ENCODE results near the gene ITPA. TPM values are rescaled to one million over a fixed set of nuclear protein-coding genes. Genes with fewer than 3 reads are reported as not detected.

Gene ITPA
- total and polyA plus RNA-seq, 2 of the 13 experiments (the other 11 are each of a cell fraction or from before 2014, with no cell fraction given) = 60.1 to 103 TPM

- TF ChIP-seq TIGD3 (CRISPR knock-in tag; IDR thresholded peaks at IDR 0.05; ENCODE audit: borderline replicate concordance) (0 out of 2 replicates have a peak, but pooled peaks have one; percentile 17), ZNF788 (CRISPR knock-in tag; IDR thresholded peaks at IDR 0.05; ENCODE audit: borderline replicate concordance) (no peak), GATAD2A (CRISPR knock-in tag; IDR thresholded peaks at IDR 0.05) (no peak), PCBP2 (optimal IDR thresholded peaks at IDR 0.05; ENCODE audit: low read depth, low read length, poor library complexity, severe bottlenecking) (no peak), BORCS8-MEF2B (CRISPR knock-in tag; IDR thresholded peaks at IDR 0.05) (0 out of 2 replicates have a peak, but pooled peaks have one; percentile 31), IKZF4 (CRISPR knock-in tag; IDR thresholded peaks at IDR 0.05; ENCODE audit: borderline replicate concordance, low read depth, not compliant biosample characterization) (peak; percentile 42), POLR2A (IDR thresholded peaks at IDR 0.05; ENCODE audit: insufficient read depth in 1 of 2, low read depth in 2 of 2, low read length in 2 of 2) (no peak), SNAPC2 (CRISPR knock-in tag; IDR thresholded peaks at IDR 0.05) (0 out of 2 replicates have a peak, but pooled peaks have one; percentile 86), ZNF773 (CRISPR knock-in tag; IDR thresholded peaks at IDR 0.05; ENCODE audit: borderline replicate concordance) (peak; percentile 66; the same call in 1 of the 2 replicates), SKIL (CRISPR knock-in tag; IDR thresholded peaks at IDR 0.05; ENCODE audit: borderline replicate concordance) (0 out of 2 replicates have a peak, but pooled peaks have one; percentile 5), HNRNPH1 (optimal IDR thresholded peaks at IDR 0.05; ENCODE audit: low read depth, low read length) (no peak), CEBPZ (IDR thresholded peaks at IDR 0.05; ENCODE audit: low read length) (no peak), IRX3 (CRISPR knock-in tag; IDR thresholded peaks at IDR 0.05; ENCODE audit: borderline replicate concordance, low read depth) (no peak), ZBTB4 (CRISPR knock-in tag; IDR thresholded peaks at IDR 0.05; ENCODE audit: borderline replicate concordance) (no peak), TEAD2 (CRISPR knock-in tag; IDR thresholded peaks at IDR 0.05) (no peak), ZNF572 (CRISPR knock-in tag; IDR thresholded peaks at IDR 0.05) (peak; percentile 89; the same call in 1 of the 2 replicates), ZNF605 (CRISPR knock-in tag; IDR thresholded peaks at IDR 0.05) (peak; percentile 28; the same call in 1 of the 2 replicates), ZNF569 (CRISPR knock-in tag; IDR thresholded peaks at IDR 0.05; ENCODE audit: borderline replicate concordance) (no peak), RBAK (CRISPR knock-in tag; IDR thresholded peaks at IDR 0.05) (no peak)
These were observed 40.3 kb upstream of the ITPA start (continued) for GRCh38 chr20:3168829-3169590.

Measured in HepG2 (cell line).